K562 (cell line): Measurements from ENCODE around the gene AMN1. TPM values are rescaled to one million over a fixed set of nuclear protein-coding genes. Genes with fewer than 3 reads are reported as not detected.

ENCODE experiments used
- BRF2 ChIP-seq: IDR thresholded peaks from 3 replicates; pipeline ENCODE4 v1.6.1; 2011; ENCODE audit warnings: borderline replicate concordance, mild to moderate bottlenecking; ENCODE audit not compliant: insufficient read length, insufficient read depth
- E2F6 ChIP-seq, 2 experiments: IDR thresholded peaks; 2 replicates each; pipeline ENCODE4 v1.6.1; 2011; ENCODE audit warnings: borderline replicate concordance in 1 of 2, control low read depth in 1 of 2, low read depth in 1 of 2, low read length in 1 of 2, mild to moderate bottlenecking in 1 of 2, mixed read lengths in 1 of 2, moderate library complexity in 1 of 2; ENCODE audit not compliant: insufficient read depth in 1 of 2, insufficient read length in 1 of 2, poor library complexity in 1 of 2, severe bottlenecking in 1 of 2; ENCODE audit errors: extremely low read depth in 1 of 2
- FIP1L1 ChIP-seq: fragments of 200-400 bp; formaldehyde crosslinking; IDR thresholded peaks from 2 replicates; pipeline ENCODE4 v1.6.1; 2018; ENCODE audit warnings: mild to moderate bottlenecking, low read depth, low read length; ENCODE audit not compliant: poor library complexity, severe bottlenecking
- MGA ChIP-seq: fragments of 450-650 bp; IDR thresholded peaks from 2 replicates; pipeline ENCODE4 v1.6.1; 2016; ENCODE audit warnings: mild to moderate bottlenecking, moderate library complexity
- POLR2G ChIP-seq: fragments of 200-400 bp; formaldehyde crosslinking; IDR thresholded peaks from 2 replicates; pipeline ENCODE4 v1.6.1; 2017; ENCODE audit warnings: low read depth, mild to moderate bottlenecking, antibody characterized with exemption, low read length, moderate library complexity
- RBBP5 ChIP-seq: fragments of 200-600 bp; sonication (generic); IDR thresholded peaks from 2 replicates; pipeline ENCODE4 v1.6.1; 2012; ENCODE audit warnings: borderline replicate concordance, mild to moderate bottlenecking, low read length, control low read depth, inconsistent platforms; ENCODE audit not compliant: insufficient read depth, poor library complexity, severe bottlenecking
- SIX5 ChIP-seq, 2 experiments: IDR thresholded peaks; 2 replicates each; pipeline ENCODE4 v1.6.1; 2011; ENCODE audit warnings: low read length in 2 of 2, borderline replicate concordance in 1 of 2, low read depth in 1 of 2, mild to moderate bottlenecking in 1 of 2, moderate library complexity in 1 of 2; ENCODE audit not compliant: insufficient read depth in 1 of 2
- SP1 ChIP-seq: sonication (generic); formaldehyde crosslinking; IDR thresholded peaks from 2 replicates; pipeline ENCODE4 v1.8.1; 2022; ENCODE audit warnings: mild to moderate bottlenecking, missing genetic modification reagents
- SRSF9 ChIP-seq: fragments of 200-400 bp; formaldehyde crosslinking; IDR thresholded peaks from 2 replicates; pipeline ENCODE4 v1.6.1; 2017; ENCODE audit warnings: low read depth, low read length, borderline replicate concordance
- WHSC1 ChIP-seq: IDR thresholded peaks from one replicate; pipeline ENCODE4 v1.6.1; 2012; ENCODE audit warnings: low read length, control low read depth, inconsistent platforms
- ZNF3 ChIP-seq: fragments of 250-450 bp; sonication (Bioruptor Pico); IDR thresholded peaks from 2 replicates; pipeline ENCODE4 v1.5.0; 2021; ENCODE audit warnings: mild to moderate bottlenecking, moderate library complexity
- ZNF75A ChIP-seq: fragments of 450-650 bp; formaldehyde crosslinking; IDR thresholded peaks from 2 replicates; pipeline ENCODE4 v1.4.0; 2020; ENCODE audit warnings: mild to moderate bottlenecking
- polyA plus RNA-seq, 8 experiments: library from polyadenylated mRNA; depleted of rRNA in 4 of 8; stranded (reverse) in 5 of 8; unstranded in 3 of 8; fragments of >200 nt; fragmentation: Nextera tagmentation in 2 of 8; fragmentation: Illumina TruSeq in 1 of 8; extraction: Ambion mirVana in 2 of 8; extraction: Trizol in 1 of 8; gene quantifications; 2 replicates each; pipeline versions ENCODE4 v1.2.1 to v1.2.3, GENCODE V29; 2011 to 2014; ENCODE audit warnings: inconsistent platforms in 1 of 8, missing spikeins in 1 of 8
- total RNA-seq, 7 experiments: library from RNA; depleted of rRNA in 6 of 7; stranded (reverse); fragments of >200 nt in 6 of 7; fragmentation: Illumina TruSeq in 2 of 7; extraction: Trizol in 2 of 7; gene quantifications; 2 replicates each; pipeline versions ENCODE4 v1.2.1 to v1.2.3, GENCODE V29; 2011 to 2021; ENCODE audit warnings: low replicate concordance in 1 of 7

Gene AMN1
- total and polyA plus RNA-seq, 9 of the 15 experiments (the other 6 are each of a cell fraction or from before 2014, with no cell fraction given): 5.2 to 27.6 (median 13.0) TPM

- TF ChIP-seq MGA (no peak; the same call in 1 of the 2 replicates), SRSF9 (no peak), ZNF3 (CRISPR knock-in tag) (no peak), BRF2 (no peak), ZNF75A (CRISPR knock-in tag) (no peak), SIX5 (IDR thresholded peaks at IDR 0.05; ENCODE audit: borderline replicate concordance in 1 of 2, insufficient read depth in 1 of 2, low read depth in 1 of 2, low read length in 2 of 2) (no peak), WHSC1 (no peak), SP1 (CRISPR knock-in tag) (0 out of 2 replicates have a peak, but pooled peaks have one; percentile 54), RBBP5 (no peak), POLR2G (no peak), E2F6 (IDR thresholded peaks at IDR 0.05; ENCODE audit: borderline replicate concordance in 1 of 2, extremely low read depth in 1 of 2, insufficient read depth in 1 of 2, insufficient read length in 1 of 2, low read depth in 1 of 2, low read length in 1 of 2, poor library complexity in 1 of 2, severe bottlenecking in 1 of 2) (no peak), FIP1L1 (no peak)
Observed at GRCh38 chr12:31749024-31749704, 20.3 kb upstream of the AMN1 start (continued).
